ENCODE data around the gene IKZF3. TPM values are rescaled to one million over a fixed set of nuclear protein-coding genes. Genes with fewer than 3 reads are reported as not detected.
"Not testable (repeated sequence)": the region's sequence is repeated elsewhere in the genome, so short reads cannot be mapped to it uniquely, and the experiment has no call there.

IKZF3 gene
- total RNA-seq: 10 to 100 TPM; 26.1 to 77.8 (median 61.1) TPM
- 10 to 100 TPM in 1 of 2 donors, 1 to 10 TPM in 1; 9.7 to 31.4 TPM for polyA plus RNA-seq
- 146 reads per million, percentile 90 among the genes with 10 or more reads in this experiment for total RNA-seq

DNA sequence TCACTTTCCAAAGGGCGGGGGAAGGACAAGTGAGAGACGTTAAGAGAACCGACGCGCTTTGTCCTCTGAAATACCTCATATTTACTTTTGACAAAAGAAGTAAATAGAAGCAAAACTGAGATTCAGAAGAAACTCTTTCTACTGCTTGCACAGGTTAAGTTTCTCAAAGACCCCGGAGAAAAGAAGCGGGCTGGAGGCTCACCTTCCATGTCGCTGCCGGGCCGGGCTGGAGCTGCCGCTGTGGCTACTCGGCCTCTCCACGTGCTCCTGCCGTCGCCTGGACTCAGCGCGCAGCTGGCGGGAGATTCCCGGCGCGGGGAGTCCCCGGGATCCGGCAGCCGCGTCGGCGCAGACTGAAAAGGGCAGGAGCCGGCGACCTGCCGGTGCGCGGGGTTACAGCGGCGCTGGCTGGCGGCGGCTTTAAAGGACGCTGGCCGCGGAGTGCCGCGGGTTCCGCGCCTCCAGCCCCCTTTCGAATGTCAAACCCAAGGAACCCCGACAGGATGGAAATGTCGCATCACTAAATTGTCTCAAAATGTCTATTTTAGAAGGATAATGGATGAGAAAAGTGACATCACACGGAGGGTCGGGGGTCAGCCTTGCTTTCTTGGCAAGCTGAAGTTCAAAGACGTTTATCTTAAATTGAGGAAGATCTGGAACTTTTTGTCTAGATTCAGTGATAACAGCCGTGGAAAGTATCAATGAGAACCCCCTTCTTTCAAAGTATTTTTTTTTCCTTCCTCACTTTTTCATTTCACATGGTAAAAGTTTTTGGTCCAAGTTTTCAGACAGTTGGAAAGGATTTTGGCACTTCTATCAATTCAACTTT lies at the start of gene IKZF3:
TSS of gene IKZF3 (minus strand) at position 395 of the 829 bp plus-strand sequence. CDS start at position 209, 186 bp downstream.
- H3K4me3 Mint-ChIP-seq: peak within 1 kb of the TSS; percentile 86 to 98 (median 94)

DNA sequence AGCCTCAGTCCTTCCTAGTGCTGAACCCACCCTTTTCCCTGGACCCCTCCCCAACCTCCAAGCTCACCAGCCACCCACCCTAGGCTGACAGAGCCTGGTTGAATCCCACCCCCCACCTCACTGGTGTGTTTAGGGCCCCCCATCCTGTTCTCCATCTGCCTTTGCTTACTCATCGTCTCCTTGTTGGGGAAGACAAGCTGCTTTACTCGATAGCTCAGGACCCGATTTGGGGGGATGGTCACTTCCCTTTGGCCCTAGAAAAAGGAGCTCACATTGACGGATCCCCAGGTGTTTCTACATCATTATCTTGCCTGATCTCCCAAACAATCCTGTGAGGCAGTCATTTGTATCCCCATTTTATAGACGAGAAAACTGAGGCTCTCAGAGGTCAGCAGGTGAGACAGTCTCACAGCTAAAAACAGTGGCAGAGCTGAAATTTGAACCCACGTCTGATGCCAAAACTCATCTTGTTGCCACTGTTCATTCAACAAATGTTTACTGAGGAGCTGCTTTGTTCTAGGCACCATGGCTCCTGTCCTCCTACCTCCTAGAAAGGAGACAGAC lies 44.8 kb upstream of the IKZF3 start:
- Histone ChIP-seq H3K9me3 (ENCODE audit: control insufficient read depth in 2 of 3, low read length in 3 of 3) (no peaks in the 10 kb centered on the region), H3K4me1 (ENCODE audit: control insufficient read depth in 2 of 2, insufficient read depth in 2 of 2, low read length in 2 of 2) (peaks cover 0 to 1% of the 10 kb centered on the region in 2 donors), H3K27me3 (ENCODE audit: control insufficient read depth in 2 of 2, insufficient read depth in 2 of 2, low read length in 2 of 2) (no peaks in the 10 kb centered on the region), H3K4me3 (ENCODE audit: low read length) (no peak overlapping the region), H3K36me3 (ENCODE audit: control insufficient read depth in 2 of 3, insufficient read depth in 3 of 3, low read length in 3 of 3) (peaks cover 0 to 68% (median 10%) of the 10 kb centered on the region in 3 experiments), H3K27ac (ENCODE audit: low read depth, low read length) (no peak overlapping the region)
- POLR2A ChIA-PET: interaction anchor here (0.8 to 1.4 kb wide), 2 partner anchors 13 to 14 kb away, joined by 3 to 4 read pairs; no protein-coding TSS in a partner anchor
- intact Hi-C loops (cut with micrococcal nuclease): no loop called here
- no peak overlapping the region for H3K4me3 Mint-ChIP-seq
- H3K27me3 Mint-ChIP-seq: no peaks in the 10 kb centered on the region
- H3K36me3 Mint-ChIP-seq: peaks cover 5 to 78% (median 34%) of the 10 kb centered on the region in 5 donors
- H3K9me3 Mint-ChIP-seq: peaks cover 0 to 1% (median 0%) of the 10 kb centered on the region in 11 donors
- H3K27ac Mint-ChIP-seq: peak overlapping the region in 2 of 9 donors; percentile 20 to 58
- DNase-seq (no peak), ATAC-seq (no peak)
- CTCF ChIA-PET: interaction anchor here (0.7 kb wide), 2 partner anchors 9 to 23 kb away, joined by 3 to 4 read pairs; no protein-coding TSS in a partner anchor
- H3K4me1 Mint-ChIP-seq: peaks cover 0 to 29% (median 8%) of the 10 kb centered on the region in 7 donors

More for the DNA sequence above, at the start of gene IKZF3:
- peak; percentile 89 for ATAC-seq
- Histone ChIP-seq H3K36me3 (ENCODE audit: control insufficient read depth in 2 of 3, insufficient read depth in 3 of 3, low read length in 3 of 3) (no peaks in the 10 kb centered on the region), H3K27ac (ENCODE audit: low read depth, low read length) (peak within 1 kb of the TSS; percentile 99), H3K27me3 (ENCODE audit: control insufficient read depth in 2 of 2, insufficient read depth in 2 of 2, low read length in 2 of 2) (no peaks in the 10 kb centered on the region), H3K9me3 (ENCODE audit: control insufficient read depth in 2 of 3, low read length in 3 of 3) (no peaks in the 10 kb centered on the region), H3K4me3 (ENCODE audit: low read length) (peak within 1 kb of the TSS; percentile 69), H3K4me1 (ENCODE audit: control insufficient read depth in 2 of 2, insufficient read depth in 2 of 2, low read length in 2 of 2) (peaks cover 27 to 33% of the 10 kb centered on the region in 2 donors)
- peak; percentile 69 to 87 (median 76) for DNase-seq
- POLR2A ChIA-PET: interaction anchor here (0.7 to 5.9 kb wide), 15 partner anchors 9 to 244 kb away, joined by 3 to 50 read pairs (median 6); partner anchors contain the start of genes MIEN1 and PSMD3
- Mint-ChIP-seq H3K4me1 (peaks cover 22 to 88% (median 68%) of the 10 kb centered on the region in 7 donors), H3K27ac (peak within 1 kb of the TSS; percentile 86 to 98 (median 97)), H3K36me3 (peaks cover 0 to 14% (median 0%) of the 10 kb centered on the region in 5 donors), H3K27me3 (no peaks in the 10 kb centered on the region), H3K9me3 (peaks cover 0 to 3% (median 0%) of the 10 kb centered on the region in 11 donors)
- intact Hi-C loops (cut with micrococcal nuclease): loop anchor here (1.0 to 5.0 kb wide), 13 partner anchors 13 to 246 kb away; partner anchors contain the start of genes MIEN1 (in 2 of the 2), LRRC3C (in 1 of the 2) and ORMDL3 (in 1 of the 2)
- CTCF ChIA-PET: interaction anchor here (0.9 to 2.2 kb wide), 13 partner anchors 43 to 243 kb away, joined by 3 to 19 read pairs (median 4); partner anchors contain the start of gene MIEN1

DNA sequence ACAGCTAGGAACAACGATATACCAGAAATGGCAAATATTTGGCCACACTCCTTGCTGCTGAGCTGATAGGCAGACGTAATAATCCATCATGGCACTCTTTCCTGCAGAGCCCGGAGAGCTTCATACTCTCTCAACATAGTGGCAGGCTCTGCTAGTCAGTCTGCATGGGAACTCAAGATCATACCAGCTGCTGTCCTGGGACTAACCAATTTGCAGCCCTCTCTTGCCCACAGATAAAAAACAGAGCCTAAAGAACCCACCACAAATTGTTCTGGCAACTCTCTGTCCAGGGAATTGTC lies 40.8 kb upstream of the IKZF3 start:
- no peaks in the 10 kb centered on the region for H3K9me3 Mint-ChIP-seq
- Histone ChIP-seq H3K27me3 (ENCODE audit: control insufficient read depth in 2 of 2, insufficient read depth in 2 of 2, low read length in 2 of 2) (no peaks in the 10 kb centered on the region), H3K36me3 (ENCODE audit: control insufficient read depth in 2 of 3, insufficient read depth in 3 of 3, low read length in 3 of 3) (peaks cover 0 to 38% (median 10%) of the 10 kb centered on the region in 3 experiments), H3K4me1 (ENCODE audit: control insufficient read depth in 2 of 2, insufficient read depth in 2 of 2, low read length in 2 of 2) (peaks cover 10% of the 10 kb centered on the region in 2 donors), H3K27ac (ENCODE audit: low read depth, low read length) (no peak overlapping the region), H3K9me3 (ENCODE audit: control insufficient read depth in 2 of 3, low read length in 3 of 3) (no peaks in the 10 kb centered on the region), H3K4me3 (ENCODE audit: low read length) (no peak overlapping the region)
- ChIA-PET CTCF (interaction anchor here (0.6 kb wide), 1 partner anchor 319 kb away, joined by 3 read pairs; no protein-coding TSS in a partner anchor), POLR2A (interaction anchor here (0.9 kb wide), 1 partner anchor 13 kb away, joined by 3 read pairs; the partner anchor contains the start of gene GSDMB)
- intact Hi-C loops (cut with micrococcal nuclease): no loop called here
- no peak for ATAC-seq
- peaks cover 0 to 58% (median 20%) of the 10 kb centered on the region in 5 donors for H3K36me3 Mint-ChIP-seq
- H3K27ac Mint-ChIP-seq: peak overlapping the region in 1 of 9 donors; percentile 66
- H3K27me3 Mint-ChIP-seq: no peaks in the 10 kb centered on the region
- no peak for DNase-seq
- H3K4me3 Mint-ChIP-seq: peak overlapping the region in 1 of 10 donors; percentile 63
- H3K4me1 Mint-ChIP-seq: peaks cover 0 to 38% (median 16%) of the 10 kb centered on the region in 7 donors

DNA sequence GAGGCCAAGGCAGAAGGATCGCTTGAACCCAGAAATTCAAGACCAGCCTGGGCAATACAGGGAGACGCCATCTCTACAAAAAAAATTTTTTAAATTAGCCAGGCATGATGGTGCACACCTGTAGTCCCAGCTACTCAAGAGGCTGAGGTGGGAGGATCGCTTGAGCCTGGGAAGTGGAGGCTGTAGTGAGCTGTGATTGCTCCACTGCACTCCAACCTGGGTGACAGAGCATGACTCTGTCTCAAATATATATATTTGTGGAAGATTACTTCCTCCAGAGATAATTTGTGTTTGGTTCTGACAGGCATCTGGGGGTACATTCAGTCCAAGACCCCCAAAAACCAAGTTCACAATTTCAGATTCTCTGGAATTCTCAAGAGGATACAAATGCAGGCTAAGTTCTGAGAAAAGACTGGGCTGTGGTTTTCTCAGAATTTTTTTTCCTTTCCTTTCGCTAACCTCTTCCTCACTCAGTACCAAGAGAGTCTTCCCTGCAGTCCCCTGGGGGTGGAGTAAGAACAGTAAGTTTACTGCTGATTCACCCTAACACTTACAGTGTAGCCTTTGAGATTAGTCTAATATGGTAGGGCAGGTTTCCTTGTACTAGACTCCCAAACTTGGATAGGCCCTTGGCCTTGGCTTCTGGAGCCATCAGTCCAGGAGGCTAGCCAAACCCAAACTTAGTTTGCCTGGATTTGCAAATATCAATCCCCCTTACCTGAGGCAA lies 39.2 kb upstream of the IKZF3 start:
- Histone ChIP-seq H3K9me3 (ENCODE audit: control insufficient read depth in 2 of 3, low read length in 3 of 3) (no peaks in the 10 kb centered on the region), H3K4me3 (ENCODE audit: low read length) (no peak overlapping the region), H3K4me1 (ENCODE audit: control insufficient read depth in 2 of 2, insufficient read depth in 2 of 2, low read length in 2 of 2) (peaks cover 10% of the 10 kb centered on the region in 2 donors), H3K27ac (ENCODE audit: low read depth, low read length) (no peak overlapping the region), H3K27me3 (ENCODE audit: control insufficient read depth in 2 of 2, insufficient read depth in 2 of 2, low read length in 2 of 2) (no peaks in the 10 kb centered on the region), H3K36me3 (ENCODE audit: control insufficient read depth in 2 of 3, insufficient read depth in 3 of 3, low read length in 3 of 3) (peaks cover 0 to 24% (median 8%) of the 10 kb centered on the region in 3 experiments)
- ATAC-seq (peak; percentile 54), DNase-seq (peak in 1 of 9 donors; percentile 16)
- ChIA-PET POLR2A (interaction anchor here (0.6 to 1.7 kb wide), 2 partner anchors 23 to 347 kb away, joined by 5 read pairs; no protein-coding TSS in a partner anchor), CTCF (interaction anchor here (1.2 kb wide), 1 partner anchor 8 kb away, joined by 3 read pairs; no protein-coding TSS in a partner anchor)
- Mint-ChIP-seq H3K27ac (peak overlapping the region in 5 of 9 donors; percentile 38 to 88 (median 64)), H3K27me3 (no peaks in the 10 kb centered on the region), H3K36me3 (peaks cover 0 to 53% (median 20%) of the 10 kb centered on the region in 5 donors), H3K4me3 (peak overlapping the region in 7 of 10 donors; percentile 8 to 77 (median 47)), H3K9me3 (no peaks in the 10 kb centered on the region), H3K4me1 (peaks cover 0 to 38% (median 16%) of the 10 kb centered on the region in 7 donors)
- intact Hi-C loops (cut with micrococcal nuclease): loop anchor here in 1 of 2 donors (1.0 kb wide), 1 partner anchor 12 kb away; no protein-coding TSS in a partner anchor

DNA sequence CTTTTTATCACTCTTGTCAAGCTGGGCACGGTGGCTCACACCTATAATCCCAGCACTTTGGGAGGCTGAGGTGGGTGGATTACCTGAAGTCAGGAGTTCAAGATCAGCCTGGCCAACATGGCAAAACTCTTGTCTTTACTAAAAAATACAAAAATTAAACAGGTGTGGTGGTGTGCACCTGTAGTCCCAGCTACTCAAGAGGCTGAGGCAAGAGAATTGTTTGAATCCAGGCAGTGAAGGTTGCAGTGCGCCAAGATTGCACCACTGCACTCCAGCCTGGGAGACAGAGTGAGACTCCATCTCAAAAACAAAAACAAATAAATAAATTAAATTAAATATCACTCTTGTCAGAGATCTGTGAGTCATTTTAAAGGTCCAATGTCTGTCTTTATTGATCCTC lies 37.9 kb upstream of the IKZF3 start:
- intact Hi-C loops (cut with micrococcal nuclease); H3K4me3 Mint-ChIP-seq; H3K4me3 ChIP-seq (ENCODE audit: low read length); DNase-seq; H3K27ac ChIP-seq (ENCODE audit: low read depth, low read length); H3K27ac Mint-ChIP-seq; H3K9me3 ChIP-seq (ENCODE audit: control insufficient read depth in 2 of 3, low read length in 3 of 3); ATAC-seq; H3K9me3 Mint-ChIP-seq; H3K27me3 Mint-ChIP-seq; H3K27me3 ChIP-seq (ENCODE audit: control insufficient read depth in 2 of 2, insufficient read depth in 2 of 2, low read length in 2 of 2): not testable (repeated sequence)
- ChIA-PET POLR2A (interaction anchor here (0.7 to 1.7 kb wide), 2 partner anchors 24 to 55 kb away, joined by 5 read pairs; no protein-coding TSS in a partner anchor), CTCF (interaction anchor here (0.6 kb wide), 1 partner anchor 14 kb away, joined by 4 read pairs; no protein-coding TSS in a partner anchor)
- peaks cover 0 to 47% (median 20%) of the 10 kb centered on the region in 5 donors for H3K36me3 Mint-ChIP-seq
- H3K4me1 Mint-ChIP-seq: peaks cover 0 to 36% (median 16%) of the 10 kb centered on the region in 7 donors
- Histone ChIP-seq H3K36me3 (ENCODE audit: control insufficient read depth in 2 of 3, insufficient read depth in 3 of 3, low read length in 3 of 3) (peaks cover 0 to 18% (median 8%) of the 10 kb centered on the region in 3 experiments), H3K4me1 (ENCODE audit: control insufficient read depth in 2 of 2, insufficient read depth in 2 of 2, low read length in 2 of 2) (peaks cover 10% of the 10 kb centered on the region in 2 donors)

Data from naive thymus-derived CD4-positive, alpha-beta T cell (primary cell).